Measurements from ENCODE around the gene REXO5. TPM values are rescaled to one million over a fixed set of nuclear protein-coding genes. Genes with fewer than 3 reads are reported as not detected.
"Not testable (repeated sequence)": the region's sequence is repeated elsewhere in the genome, so short reads cannot be mapped to it uniquely, and the experiment has no call there.

REXO5 gene
- total RNA-seq, result 4.7 TPM
- long read RNA-seq, partial matches to known transcripts, result 1 of 14 reads
- long read RNA-seq, other reads (novel, unspliced or antisense), result 10 of 14 reads

- DNase-seq (ENCODE audit: low spot score), result peak; percentile 96
Measured at GRCh38 chr16:20806168-20807050, at the start of gene REXO5, which contains the start of gene ERI2. REXO5 (plus strand) TSS chr16:20806527; CDS start chr16:20806954, 427 bp downstream. ERI2 (minus strand) TSS chr16:20806472; CDS start chr16:20806430, 42 bp downstream.

GRCh38 chr16:20760346-20760745 is 46.0 kb upstream of the REXO5 start:
- no peak for DNase-seq (ENCODE audit: low spot score)

GRCh38 chr16:20761175-20761574 is 45.2 kb upstream of the REXO5 start:
- no peak for DNase-seq (ENCODE audit: low spot score)

- no peak for DNase-seq (ENCODE audit: low spot score)
Measured at GRCh38 chr16:20762404-20763123, 43.8 kb upstream of the REXO5 start.

- DNase-seq (ENCODE audit: low spot score), result no peak
Measured at GRCh38 chr16:20763461-20764232, 42.7 kb upstream of the REXO5 start, which contains the start of gene ACSM3. ACSM3 (plus strand) TSS chr16:20764014; CDS start chr16:20770035, 6,021 bp downstream.

GRCh38 chr16:20764448-20764847 is 41.9 kb upstream of the REXO5 start:
- DNase-seq (ENCODE audit: low spot score), result not testable (repeated sequence)

GRCh38 chr16:20765732-20766131 is 40.6 kb upstream of the REXO5 start:
- no peak for DNase-seq (ENCODE audit: low spot score)

GRCh38 chr16:20766294-20766693 is 40.0 kb upstream of the REXO5 start:
- DNase-seq (ENCODE audit: low spot score), result no peak

GRCh38 chr16:20767577-20767976 is 38.8 kb upstream of the REXO5 start:
- DNase-seq (ENCODE audit: low spot score), result no peak

- no peak for DNase-seq (ENCODE audit: low spot score)
Measured at GRCh38 chr16:20768121-20768520, 38.2 kb upstream of the REXO5 start.

- DNase-seq (ENCODE audit: low spot score), result no peak
Measured at GRCh38 chr16:20768818-20769217, 37.5 kb upstream of the REXO5 start.

GRCh38 chr16:20773679-20774078 is 32.6 kb upstream of the REXO5 start:
- no peak for DNase-seq (ENCODE audit: low spot score)

GRCh38 chr16:20774703-20775362 is 31.5 kb upstream of the REXO5 start:
- DNase-seq (ENCODE audit: low spot score), result no peak

- no peak for DNase-seq (ENCODE audit: low spot score)
Measured at GRCh38 chr16:20781697-20782096, 24.6 kb upstream of the REXO5 start.

- no peak for DNase-seq (ENCODE audit: low spot score)
Measured at GRCh38 chr16:20782470-20782869, 23.9 kb upstream of the REXO5 start.

- DNase-seq (ENCODE audit: low spot score), result no peak
Measured at GRCh38 chr16:20784204-20784603, 22.1 kb upstream of the REXO5 start.

GRCh38 chr16:20789130-20789529 is 17.2 kb upstream of the REXO5 start:
- DNase-seq (ENCODE audit: low spot score), result no peak

GRCh38 chr16:20791923-20792612 is 14.3 kb upstream of the REXO5 start:
- DNase-seq (ENCODE audit: low spot score), result no peak

- DNase-seq (ENCODE audit: low spot score), result no peak
Measured at GRCh38 chr16:20798364-20798763, 8.0 kb upstream of the REXO5 start.

- DNase-seq (ENCODE audit: low spot score), result no peak
Measured at GRCh38 chr16:20799599-20799998, 6.7 kb upstream of the REXO5 start.
